Measurements from ENCODE around the gene STK11IP.

The STK11IP gene

DNA sequence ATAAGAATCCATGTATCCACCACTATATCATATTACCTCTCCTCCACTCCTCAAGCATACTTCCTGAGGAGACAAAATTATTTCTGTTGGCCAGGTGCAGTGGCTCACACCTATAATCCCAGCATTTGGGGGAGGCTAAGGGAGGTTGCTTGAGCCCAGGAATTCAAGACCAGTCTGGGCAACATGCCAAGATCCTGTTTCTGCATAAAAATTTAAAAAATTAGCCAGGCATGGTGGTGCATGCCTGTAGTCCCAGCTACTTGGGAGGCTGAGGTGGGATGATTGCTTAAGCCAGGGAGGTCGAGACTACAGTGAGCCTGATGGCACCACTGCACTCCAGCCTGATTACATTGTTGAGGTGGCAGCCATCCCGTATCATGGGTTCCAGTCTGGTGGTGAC is 16.3 kb upstream of the STK11IP start:
- no peaks in the 10 kb centered on the region for H3K9me3 ChIP-seq (ENCODE audit: control insufficient read depth, insufficient read depth, low read length)
- no peak overlapping the region for H3K4me3 ChIP-seq (ENCODE audit: low read length)
- no peaks in the 10 kb centered on the region for H3F3A ChIP-seq (ENCODE audit: control insufficient read depth, insufficient read depth)
- no peaks in the 10 kb centered on the region for H3K36me3 ChIP-seq (ENCODE audit: control insufficient read depth, low read length)
- H3K4me2 ChIP-seq (ENCODE audit: low read length) = no peak overlapping the region
- H3K27ac ChIP-seq (ENCODE audit: low read depth, low read length) = no peak overlapping the region
- H3K79me2 ChIP-seq (ENCODE audit: control insufficient read depth, low read length) = no peaks in the 10 kb centered on the region
- no peaks in the 10 kb centered on the region for H3K9me2 ChIP-seq (replicated peaks; ENCODE audit: control insufficient read depth, low read length)
- no peaks in the 10 kb centered on the region for H3K27me3 ChIP-seq (ENCODE audit: control insufficient read depth, low read length)
- no peaks in the 10 kb centered on the region for H3K4me1 ChIP-seq (ENCODE audit: control insufficient read depth, low read length)
- TF ChIP-seq, protein P1, sequence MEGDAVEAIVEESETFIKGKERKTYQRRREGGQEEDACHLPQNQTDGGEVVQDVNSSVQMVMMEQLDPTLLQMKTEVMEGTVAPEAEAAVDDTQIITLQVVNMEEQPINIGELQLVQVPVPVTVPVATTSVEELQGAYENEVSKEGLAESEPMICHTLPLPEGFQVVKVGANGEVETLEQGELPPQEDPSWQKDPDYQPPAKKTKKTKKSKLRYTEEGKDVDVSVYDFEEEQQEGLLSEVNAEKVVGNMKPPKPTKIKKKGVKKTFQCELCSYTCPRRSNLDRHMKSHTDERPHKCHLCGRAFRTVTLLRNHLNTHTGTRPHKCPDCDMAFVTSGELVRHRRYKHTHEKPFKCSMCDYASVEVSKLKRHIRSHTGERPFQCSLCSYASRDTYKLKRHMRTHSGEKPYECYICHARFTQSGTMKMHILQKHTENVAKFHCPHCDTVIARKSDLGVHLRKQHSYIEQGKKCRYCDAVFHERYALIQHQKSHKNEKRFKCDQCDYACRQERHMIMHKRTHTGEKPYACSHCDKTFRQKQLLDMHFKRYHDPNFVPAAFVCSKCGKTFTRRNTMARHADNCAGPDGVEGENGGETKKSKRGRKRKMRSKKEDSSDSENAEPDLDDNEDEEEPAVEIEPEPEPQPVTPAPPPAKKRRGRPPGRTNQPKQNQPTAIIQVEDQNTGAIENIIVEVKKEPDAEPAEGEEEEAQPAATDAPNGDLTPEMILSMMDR (IDR thresholded peaks at IDR 0.05; ENCODE audit: low read depth, low read length, poor library complexity, severe bottlenecking) = no peak
- TF ChIP-seq EZH2phosphoT487 (IDR thresholded peaks at IDR 0.05; ENCODE audit: borderline replicate concordance, low read length) = no peak
- no peaks in the 10 kb centered on the region for H4K20me1 ChIP-seq (ENCODE audit: control insufficient read depth, insufficient read depth, low read depth, low read length)

DNA sequence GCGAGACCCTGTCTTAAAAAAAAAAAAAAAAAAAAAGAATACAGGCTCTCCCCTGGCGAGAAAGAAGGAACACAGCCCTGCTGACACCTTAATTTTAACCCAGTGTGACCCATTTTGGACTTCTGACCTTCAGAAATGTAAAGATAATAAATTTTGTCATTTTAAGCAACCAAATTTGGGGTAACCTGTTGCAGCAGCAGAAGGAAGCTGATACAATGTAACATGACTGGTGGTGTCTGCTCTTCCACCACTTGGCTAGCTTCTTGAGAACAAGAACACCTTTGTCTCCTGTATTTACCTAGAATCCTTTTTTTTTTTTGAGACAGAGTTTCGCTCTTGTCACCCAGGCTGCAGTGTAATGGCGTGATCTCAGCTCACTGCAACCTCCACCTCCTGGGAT is 6.6 kb upstream of the STK11IP start:
- Histone ChIP-seq H3K9me2 (replicated peaks; ENCODE audit: control insufficient read depth, low read length) (no peaks in the 10 kb centered on the region), H3F3A (ENCODE audit: control insufficient read depth, insufficient read depth) (no peaks in the 10 kb centered on the region), H3K4me2 (ENCODE audit: low read length) (no peak overlapping the region), H4K20me1 (ENCODE audit: control insufficient read depth, insufficient read depth, low read depth, low read length) (no peaks in the 10 kb centered on the region), H3K79me2 (ENCODE audit: control insufficient read depth, low read length) (no peaks in the 10 kb centered on the region), H3K4me1 (ENCODE audit: control insufficient read depth, low read length) (peaks cover 4% of the 10 kb centered on the region; the same call in 1 of the 2 replicates), H3K27ac (ENCODE audit: low read depth, low read length) (no peak overlapping the region), H3K9me3 (ENCODE audit: control insufficient read depth, insufficient read depth, low read length) (no peaks in the 10 kb centered on the region), H3K27me3 (ENCODE audit: control insufficient read depth, low read length) (peaks cover 4% of the 10 kb centered on the region; the same call in 1 of the 2 replicates), H3K4me3 (ENCODE audit: low read length) (no peak overlapping the region), H3K36me3 (ENCODE audit: control insufficient read depth, low read length) (no peaks in the 10 kb centered on the region)
- TF ChIP-seq EZH2phosphoT487 (IDR thresholded peaks at IDR 0.05; ENCODE audit: borderline replicate concordance, low read length) = no peak
- TF ChIP-seq, protein P1 (IDR thresholded peaks at IDR 0.05; ENCODE audit: low read depth, low read length, poor library complexity, severe bottlenecking) = no peak

DNA sequence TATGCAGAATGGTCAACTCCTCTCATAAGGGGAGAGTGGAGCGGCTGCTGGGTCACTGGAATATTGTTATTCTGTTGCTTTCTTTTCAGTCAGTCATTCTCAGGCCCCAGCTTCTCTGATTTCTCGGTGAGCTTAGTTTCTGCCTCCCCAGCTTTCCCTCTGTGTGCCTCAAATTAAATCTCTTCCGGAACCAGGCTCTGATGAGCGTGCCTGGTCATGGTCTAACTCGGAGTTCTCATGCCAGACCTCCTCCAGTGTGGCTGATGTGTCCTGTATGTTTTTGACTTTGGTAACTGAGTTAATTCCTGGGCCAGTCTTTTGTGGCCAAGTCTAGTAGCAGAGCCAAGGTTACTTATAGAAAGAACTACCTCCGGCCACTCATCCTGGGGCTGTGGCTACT is 4.9 kb upstream of the STK11IP start:
- no peaks in the 10 kb centered on the region for H3K9me3 ChIP-seq (ENCODE audit: control insufficient read depth, insufficient read depth, low read length)
- no peak overlapping the region for H3K27ac ChIP-seq (ENCODE audit: low read depth, low read length)
- H3F3A ChIP-seq (ENCODE audit: control insufficient read depth, insufficient read depth) = no peaks in the 10 kb centered on the region
- TF ChIP-seq, protein P1 (IDR thresholded peaks at IDR 0.05; ENCODE audit: low read depth, low read length, poor library complexity, severe bottlenecking) = no peak
- TF ChIP-seq EZH2phosphoT487 (IDR thresholded peaks at IDR 0.05; ENCODE audit: borderline replicate concordance, low read length) = no peak
- no peaks in the 10 kb centered on the region for H3K27me3 ChIP-seq (ENCODE audit: control insufficient read depth, low read length)
- no peak overlapping the region for H3K4me3 ChIP-seq (ENCODE audit: low read length)
- no peaks in the 10 kb centered on the region for H3K79me2 ChIP-seq (ENCODE audit: control insufficient read depth, low read length)
- H3K4me1 ChIP-seq (ENCODE audit: control insufficient read depth, low read length) = peaks cover 8% of the 10 kb centered on the region
- no peak overlapping the region for H3K4me2 ChIP-seq (ENCODE audit: low read length)
- H3K36me3 ChIP-seq (ENCODE audit: control insufficient read depth, low read length) = no peaks in the 10 kb centered on the region
- H4K20me1 ChIP-seq (ENCODE audit: control insufficient read depth, insufficient read depth, low read depth, low read length) = no peaks in the 10 kb centered on the region
- H3K9me2 ChIP-seq (replicated peaks; ENCODE audit: control insufficient read depth, low read length) = no peaks in the 10 kb centered on the region
